HG02610 (cell line): ENCODE results near the gene DYNLT5.
A peak's percentile ranks its signal among the peaks of the same experiment; 100 is the strongest.
"Not testable (repeated sequence)": the region's sequence is repeated elsewhere in the genome, so short reads cannot be mapped to it uniquely, and the experiment has no call there.

Experiments used
- ATAC-seq: cut with Tn5 transposase; IDR thresholded peaks from one replicate; pipeline ENCODE4 v1.9.1; 2021; ENCODE audit warnings: mild to moderate bottlenecking, moderate library complexity; ENCODE audit not compliant: unreplicated experiment

DYNLT5 gene

GRCh38 chr1:66785800-66786199, 33.5 kb downstream of the DYNLT5 start:
- ATAC-seq, result not testable (repeated sequence)

- no peak for ATAC-seq
Observed at GRCh38 chr1:66787641-66788040, 35.4 kb downstream of the DYNLT5 start.

- peak; percentile 85 for ATAC-seq
Observed at GRCh38 chr1:66788231-66788939, 36.1 kb downstream of the DYNLT5 start.

GRCh38 chr1:66791621-66792610, 39.7 kb downstream of the DYNLT5 start:
- no peak for ATAC-seq

GRCh38 chr1:66795839-66796238, 43.6 kb downstream of the DYNLT5 start:
- ATAC-seq, result not testable (repeated sequence)

- ATAC-seq, result no peak
Observed at GRCh38 chr1:66809245-66809644, 57.0 kb downstream of the DYNLT5 start.

- ATAC-seq, result no peak
Observed at GRCh38 chr1:66809736-66810326, 57.6 kb downstream of the DYNLT5 start.

- ATAC-seq, result no peak
Observed at GRCh38 chr1:66824771-66825170, 72.5 kb downstream of the DYNLT5 start.
